HTERT RPE-1 (cell line): ENCODE measurements around the gene INS.
"Not testable (repeated sequence)": the region's sequence is repeated elsewhere in the genome, so short reads cannot be mapped to it uniquely, and the experiment has no call there.

Experiments used
- in situ Hi-C: fragments of 300-500 bp; cut with MboI; formaldehyde crosslinking; loops from 4 replicates; pipeline ENCODE4 v1.14.3; 2020; ENCODE audit warnings: low sequenced_read_pairs

Gene INS

DNA sequence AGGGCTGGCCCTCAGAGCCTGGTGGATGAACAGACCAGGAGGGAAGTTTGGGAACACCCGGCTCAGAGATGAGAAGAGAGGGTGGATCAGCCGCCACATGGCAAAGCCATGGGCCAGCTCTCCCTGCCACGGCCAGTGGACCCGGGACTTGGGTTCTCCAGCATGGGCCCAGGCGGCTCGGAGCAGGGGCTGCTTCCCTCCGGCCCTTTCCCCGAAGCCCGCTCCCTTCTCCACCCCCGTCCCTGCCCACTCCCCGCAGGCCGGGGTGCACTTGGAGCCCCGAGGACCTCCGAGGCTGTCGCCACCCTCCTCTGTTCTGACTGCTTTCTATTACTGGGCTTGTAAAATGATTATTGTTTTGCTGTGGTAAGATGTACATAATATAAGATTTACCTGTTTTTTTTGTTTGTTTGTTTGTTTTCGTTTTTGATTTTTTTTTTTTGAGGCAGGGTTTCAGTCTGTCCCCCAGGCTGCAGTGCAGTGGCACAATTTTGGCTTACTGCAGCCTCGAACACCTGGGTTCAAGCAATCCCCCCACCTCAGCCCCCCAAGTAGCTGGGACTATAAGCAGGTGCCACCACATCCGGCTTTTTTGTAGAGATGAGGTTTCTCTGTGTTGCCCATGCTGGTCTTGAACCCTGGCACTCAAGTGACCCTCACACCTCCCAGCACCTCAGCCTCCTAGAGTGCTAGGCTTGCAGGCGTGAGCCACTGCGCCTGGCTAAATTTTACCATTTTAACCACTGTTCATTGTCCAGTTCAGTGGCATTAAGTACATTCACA is 21.9 kb upstream of the INS start:
- in situ Hi-C loops, result no loop called here

DNA sequence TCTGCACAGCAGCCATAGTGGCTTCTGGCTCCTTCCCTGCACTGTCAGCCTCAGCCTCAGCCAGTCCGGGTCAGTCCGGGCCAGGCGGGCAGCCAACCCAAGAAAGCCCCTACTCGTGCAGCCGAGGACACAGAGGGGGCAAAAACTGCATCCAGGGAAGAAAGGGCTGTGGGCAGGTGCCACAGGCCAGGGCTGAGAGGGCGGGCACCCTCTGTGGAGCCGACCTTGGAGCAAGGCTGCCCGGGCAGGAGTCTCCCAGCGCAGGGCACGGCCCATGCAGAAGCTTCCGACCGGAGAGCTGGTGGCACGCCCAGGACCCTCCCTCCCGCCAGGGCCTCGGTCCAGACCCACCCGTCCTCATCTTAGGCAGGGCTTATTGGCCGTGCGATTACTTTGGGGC is 21.1 kb upstream of the INS start:
- in situ Hi-C loops, result no loop called here

DNA sequence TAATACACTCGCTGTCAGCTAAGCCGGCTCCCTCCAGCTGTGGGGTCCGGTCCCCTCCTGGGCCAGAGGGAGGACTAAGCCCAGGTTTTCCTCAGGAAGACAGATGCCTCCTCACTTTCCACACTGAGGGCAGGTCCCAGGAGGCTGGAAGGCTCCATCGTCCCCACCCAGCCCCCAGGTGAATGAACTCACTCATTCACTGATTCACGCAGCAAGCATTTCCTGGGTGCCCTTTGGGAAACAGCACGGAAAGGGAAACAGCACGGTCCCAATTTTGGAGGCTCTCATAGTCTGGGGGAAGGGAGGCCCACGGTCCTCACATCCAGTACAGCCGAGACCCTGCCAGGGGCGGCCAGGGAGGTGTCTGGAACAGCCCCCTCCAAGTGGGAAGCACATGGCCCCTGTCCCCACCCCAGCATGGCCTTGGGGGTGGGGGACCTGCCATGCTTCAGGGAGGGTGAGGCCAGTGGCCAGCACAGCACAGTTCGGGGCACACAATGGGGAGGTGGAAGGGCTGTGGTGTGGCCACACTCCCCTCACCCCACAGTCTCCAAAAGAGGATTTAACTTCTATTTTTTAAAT is 19.9 kb upstream of the INS start:
- in situ Hi-C loops, result no loop called here

DNA sequence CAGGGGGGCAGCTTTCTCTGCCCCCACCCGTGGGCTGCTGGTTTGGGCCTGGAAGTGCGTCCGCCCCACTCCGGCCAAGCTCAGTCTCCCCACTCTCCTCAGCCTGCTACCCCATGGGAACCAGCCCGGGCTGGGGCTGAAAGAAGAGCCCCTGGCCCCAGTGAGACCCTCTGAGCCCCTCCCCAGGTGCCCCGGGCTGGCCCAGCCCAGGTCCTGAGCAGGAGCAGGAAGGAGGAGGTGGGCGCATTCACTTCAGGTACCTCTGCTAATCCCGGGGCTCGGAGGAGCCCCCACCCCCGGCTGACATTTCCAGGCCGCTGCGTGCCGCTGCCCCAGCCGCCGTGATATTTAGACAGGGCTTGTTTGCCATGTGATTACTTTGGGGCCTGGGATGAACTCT is 19.3 kb upstream of the INS start:
- in situ Hi-C loops, result no loop called here

DNA sequence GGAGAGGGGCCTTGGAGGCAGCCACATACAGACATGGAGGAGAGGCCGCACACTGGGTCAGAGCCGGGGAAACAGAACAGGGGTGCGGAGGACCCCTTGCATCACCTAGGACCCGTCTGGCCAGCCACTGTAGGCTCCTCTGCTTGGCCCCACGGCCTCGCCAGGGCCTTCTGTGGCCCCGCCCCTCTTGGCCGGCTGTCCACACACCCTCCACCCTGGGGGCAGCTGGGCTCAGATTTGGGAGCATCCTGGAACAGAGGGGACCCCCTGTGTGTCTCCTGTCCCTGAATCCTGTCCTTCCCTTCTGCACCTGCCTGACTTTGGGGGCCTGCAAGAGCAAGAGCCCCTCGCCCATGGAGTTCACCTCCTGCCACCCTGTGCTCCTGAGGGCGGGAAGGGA is 18.5 kb upstream of the INS start:
- in situ Hi-C loops, result no loop called here

DNA sequence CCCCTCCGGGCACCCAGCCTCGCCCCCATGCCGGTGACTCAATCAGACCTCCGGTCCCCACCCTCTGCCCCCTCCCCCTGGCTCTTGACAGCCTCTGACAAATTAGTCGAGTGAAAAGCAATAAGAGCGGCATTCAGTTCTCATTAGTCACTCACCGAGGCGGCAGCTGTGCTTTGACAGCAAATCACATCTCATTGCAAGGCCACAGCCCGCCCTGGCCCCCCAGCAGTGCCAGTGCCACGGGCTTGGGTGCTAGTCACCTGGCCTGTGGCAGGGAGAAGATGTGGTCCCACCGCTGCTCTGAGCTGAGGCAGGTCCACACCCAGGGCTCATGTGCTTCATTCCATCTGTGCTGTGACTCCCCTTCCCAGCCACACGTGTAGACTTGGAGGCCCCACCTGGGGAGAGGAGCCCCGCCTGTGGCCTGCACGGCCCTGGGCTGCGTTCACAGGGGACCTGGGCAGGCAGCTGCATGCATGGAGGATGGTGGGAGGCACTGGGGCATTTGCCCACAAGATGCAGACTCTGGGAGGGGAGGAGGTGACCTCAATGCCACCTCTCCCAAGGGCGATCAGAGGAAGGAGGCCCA is 18.0 kb upstream of the INS start:
- in situ Hi-C loops, result no loop called here

DNA sequence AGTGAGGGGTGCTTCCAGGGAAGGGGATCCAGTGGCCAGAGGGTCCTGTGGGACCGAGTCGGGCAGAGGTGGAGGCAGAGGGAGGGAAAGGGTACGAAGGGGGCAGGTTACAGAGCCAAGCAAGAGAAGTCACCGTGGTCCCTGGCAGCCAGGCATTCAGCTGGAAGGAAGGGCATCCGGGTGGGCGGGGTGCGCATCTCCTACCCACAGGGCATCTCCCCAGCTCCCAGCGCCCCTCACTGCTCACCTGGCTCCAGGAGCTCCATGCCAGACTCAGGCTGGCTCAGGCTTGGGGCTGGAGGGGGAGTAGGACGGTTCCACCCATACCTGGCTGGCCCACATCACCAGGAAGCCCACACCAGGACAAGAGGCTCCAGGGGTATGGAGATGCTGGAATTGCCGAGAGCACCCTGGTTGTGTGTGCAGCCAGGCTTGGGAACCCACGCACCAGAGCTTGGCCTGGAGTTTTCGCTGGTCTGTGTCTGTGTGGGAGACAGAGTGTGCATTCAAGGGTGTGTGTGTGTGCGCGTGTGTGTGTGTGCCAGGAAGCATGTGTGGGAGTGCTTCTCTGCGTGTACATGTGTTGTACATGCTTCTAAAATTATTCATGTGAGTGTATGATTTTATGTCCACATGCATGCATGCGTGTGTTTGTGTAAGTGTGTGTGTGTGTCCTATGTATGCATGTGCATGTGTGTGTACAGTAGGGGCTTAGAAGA is 17.2 kb upstream of the INS start:
- in situ Hi-C loops, result not testable (repeated sequence)

DNA sequence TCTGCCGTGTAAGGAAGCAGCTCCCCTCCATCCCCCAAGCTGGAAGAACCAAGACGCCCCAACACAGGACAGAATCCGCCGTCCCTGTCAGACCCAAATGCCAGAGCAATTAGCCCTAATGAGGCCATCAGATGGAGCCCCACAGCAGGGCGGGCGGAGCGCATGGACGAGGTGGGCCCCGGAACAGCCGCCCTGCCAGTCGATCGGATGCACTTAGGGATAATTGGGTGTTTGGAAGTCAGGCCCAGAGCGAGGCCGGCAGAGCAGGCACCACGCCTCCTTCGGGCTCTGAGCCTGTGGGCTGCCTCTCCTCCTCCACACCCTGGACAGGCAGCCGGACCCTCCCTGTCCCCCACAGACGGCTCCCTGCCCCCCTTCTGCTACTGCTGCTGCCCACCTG is 16.1 kb upstream of the INS start:
- in situ Hi-C loops, result no loop called here

DNA sequence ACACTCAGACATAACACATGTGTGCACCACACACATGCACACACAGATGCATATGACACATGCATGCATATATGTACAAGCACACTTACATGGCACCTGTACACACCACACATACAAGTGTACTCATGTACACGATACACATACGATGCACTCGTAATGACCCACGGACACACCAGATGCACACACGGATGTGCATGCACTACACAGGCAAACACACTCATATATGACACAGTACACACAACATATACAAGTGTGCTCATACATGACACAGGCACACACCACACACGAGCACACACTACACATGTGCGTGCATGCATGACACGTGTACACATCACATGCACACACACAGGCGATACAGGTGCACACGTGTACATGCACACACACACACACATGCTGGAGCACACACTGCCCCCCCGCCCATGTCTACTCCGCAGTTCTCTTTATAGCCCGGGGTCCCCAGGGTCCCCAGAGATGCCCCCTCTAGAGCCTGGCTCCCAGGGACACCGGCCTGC is 15.4 kb upstream of the INS start:
- in situ Hi-C loops, result no loop called here

DNA sequence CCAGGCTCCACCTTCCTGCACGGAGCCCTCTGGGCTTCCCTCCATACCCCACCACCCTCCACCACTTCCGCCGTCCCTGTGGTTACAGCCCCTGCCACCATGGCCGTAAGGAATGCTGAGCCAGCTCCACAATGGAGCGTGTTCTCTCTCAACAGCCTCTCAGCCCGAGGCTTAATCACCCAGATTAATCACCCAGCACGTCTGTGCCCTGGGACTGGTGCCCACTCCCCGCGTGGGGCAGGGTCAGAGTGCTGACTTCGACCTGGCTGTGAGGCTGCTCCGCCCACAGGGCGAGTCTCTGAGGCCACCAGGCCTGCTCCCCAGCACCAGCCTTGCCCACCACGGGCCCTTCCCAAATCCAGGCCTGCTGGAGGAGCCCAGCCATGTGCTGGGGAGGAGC is 14.7 kb upstream of the INS start:
- in situ Hi-C loops, result no loop called here

DNA sequence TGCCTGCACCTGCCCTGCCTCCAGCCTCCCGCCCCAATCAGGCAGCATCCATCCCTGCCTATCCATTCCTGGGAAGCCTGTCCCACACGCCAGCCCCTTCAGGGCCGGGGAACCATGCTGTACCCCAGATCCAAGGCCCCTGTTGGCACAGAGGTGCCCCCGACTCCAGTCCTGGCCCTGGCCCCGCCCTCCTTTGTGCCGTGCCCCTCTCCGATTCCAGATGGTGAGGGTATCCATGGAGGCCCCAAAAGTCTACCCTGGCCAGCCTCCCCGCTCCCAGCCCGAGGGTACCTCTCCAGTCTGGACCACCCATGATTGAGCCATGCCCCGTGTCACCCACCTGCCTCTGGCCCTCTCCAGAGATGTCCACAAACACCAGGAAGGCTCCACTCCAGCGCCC is 13.4 kb upstream of the INS start:
- in situ Hi-C loops, result no loop called here

DNA sequence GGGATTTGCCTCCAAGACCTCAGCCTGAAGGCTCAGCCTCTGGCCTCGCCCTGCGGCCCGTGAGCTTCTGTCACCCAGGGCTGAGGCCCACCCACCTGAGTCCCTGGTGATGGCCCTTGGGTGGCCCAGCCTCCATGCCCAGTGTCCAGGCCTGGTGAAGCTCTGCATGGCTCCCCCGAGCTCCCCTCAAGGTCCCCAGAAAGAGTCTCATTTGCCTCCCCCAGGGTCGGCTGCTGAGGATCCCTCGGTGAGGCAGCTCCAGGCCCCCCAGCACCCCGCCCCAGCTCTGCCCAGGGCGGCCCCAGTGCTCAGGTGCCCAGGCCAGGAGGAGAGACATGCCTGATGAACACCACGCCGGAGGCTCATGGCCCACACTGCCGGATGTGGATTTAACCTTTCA is 12.8 kb upstream of the INS start:
- in situ Hi-C loops, result no loop called here

DNA sequence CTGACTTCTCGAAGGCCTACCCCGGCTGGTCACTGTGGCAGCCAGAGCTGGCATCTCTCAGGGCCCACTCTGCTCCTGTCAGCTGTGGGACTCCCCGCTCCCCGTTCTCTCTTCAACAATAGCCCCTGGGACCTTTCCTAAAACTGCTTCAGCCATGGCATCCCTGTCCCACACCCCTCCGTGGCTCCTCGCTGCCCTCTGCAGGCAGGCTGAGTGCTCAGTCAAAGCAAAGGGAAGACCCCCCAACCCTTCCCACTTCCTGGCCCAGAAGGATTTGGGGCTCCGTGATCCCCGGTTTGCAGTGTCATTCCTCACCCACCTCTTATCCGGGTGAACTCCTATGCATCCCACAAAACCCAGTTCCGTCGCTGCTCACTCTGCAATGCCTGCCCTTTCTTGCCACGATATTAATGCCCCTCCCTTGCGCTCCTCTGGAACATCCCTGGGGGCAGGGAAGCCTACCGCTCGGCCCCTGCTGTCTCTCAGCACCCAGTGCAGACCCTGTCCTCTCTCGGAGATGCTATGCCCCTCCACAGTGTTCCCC is 12.2 kb upstream of the INS start:
- in situ Hi-C loops, result no loop called here

DNA sequence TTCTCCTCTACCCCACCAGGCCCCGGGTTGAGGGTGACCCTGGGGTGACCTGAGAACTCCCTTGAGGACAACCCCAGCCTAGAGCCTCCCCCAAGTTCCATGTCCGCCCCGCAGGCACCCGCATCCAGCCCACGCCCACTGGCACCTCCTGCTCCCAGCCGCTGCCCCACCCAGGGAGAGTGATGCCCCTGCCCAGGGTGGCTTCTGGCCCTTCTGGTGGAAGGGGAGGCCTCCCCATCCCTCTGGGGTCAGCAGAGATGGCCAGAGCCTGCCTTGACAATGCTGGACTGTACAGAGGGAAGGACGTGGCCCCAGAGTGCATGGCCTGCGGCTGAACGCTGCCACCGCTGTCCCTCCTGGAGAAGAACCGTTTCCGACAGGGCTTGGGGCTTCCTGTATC is 11.7 kb upstream of the INS start:
- in situ Hi-C loops, result no loop called here

DNA sequence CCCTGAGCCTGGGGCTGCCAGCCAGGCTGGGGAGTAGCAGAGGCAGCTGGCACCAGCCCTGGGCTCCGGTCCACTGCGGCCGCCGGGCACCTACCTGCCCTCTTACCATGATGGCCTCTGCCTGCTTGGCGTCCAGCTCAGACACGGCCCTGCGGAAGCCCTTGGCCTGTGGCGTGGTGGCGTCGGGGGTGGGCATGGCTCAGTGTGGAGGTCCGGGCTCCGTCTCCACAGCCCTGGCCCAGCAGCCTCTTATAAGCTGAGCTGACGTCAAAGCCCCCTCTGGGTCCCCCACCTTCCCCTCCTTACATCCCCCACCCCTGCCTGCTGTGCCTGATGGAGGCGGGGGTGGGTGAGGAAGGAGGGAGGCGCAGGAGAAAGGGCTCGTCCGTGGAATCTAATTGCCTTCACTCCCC is 10.6 kb upstream of the INS start, which contains the start of gene TH:
TH (minus strand) TSS at position 225 of the 413 bp plus-strand sequence; CDS start at position 196, 29 bp downstream.
- in situ Hi-C loops, result no loop called here

DNA sequence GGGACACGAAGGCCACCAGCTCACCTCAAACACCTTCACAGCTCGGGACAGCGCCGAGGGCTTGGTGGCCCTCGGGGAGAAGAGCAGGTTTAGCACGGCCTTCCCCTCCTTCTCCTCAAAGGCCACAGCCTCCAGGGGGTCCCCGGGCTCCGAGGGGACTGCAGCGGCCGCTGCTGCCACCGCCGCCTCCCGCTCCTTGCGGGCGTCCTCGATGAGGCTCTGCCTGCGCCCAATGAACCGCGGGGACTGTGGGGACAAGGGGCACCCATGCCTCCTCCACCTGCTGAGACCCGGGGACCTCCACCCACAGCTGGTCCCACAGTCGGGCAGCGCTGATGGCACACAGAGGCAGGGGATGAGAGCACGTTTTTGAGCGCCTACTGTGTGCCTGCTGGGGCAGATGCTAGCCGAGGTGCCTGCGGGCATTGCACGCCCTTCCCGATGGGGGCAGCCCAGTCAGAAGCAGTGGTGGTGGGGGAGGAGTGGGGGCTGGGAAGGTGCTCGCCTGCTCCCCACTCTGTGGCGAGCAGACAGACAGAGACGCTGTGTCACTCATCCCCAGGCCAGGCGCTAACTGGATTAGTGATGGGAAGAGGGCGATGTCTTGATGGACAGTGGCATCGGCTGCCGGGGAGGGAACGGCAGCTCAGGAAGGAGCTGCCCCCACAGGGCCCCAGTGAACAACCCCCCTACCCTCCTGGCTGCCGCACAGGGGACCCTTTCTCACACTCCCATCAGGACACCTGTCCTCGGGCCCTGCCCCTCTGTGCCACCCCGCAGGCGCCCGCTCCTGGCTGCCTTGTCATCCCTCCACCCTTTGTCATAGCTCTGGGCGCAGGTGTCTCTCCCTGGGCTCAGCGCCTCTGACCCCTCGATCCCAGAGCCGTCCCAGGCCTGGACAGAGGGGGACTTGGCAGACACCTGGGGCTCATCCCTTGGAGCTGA is 8.9 kb upstream of the INS start:
- in situ Hi-C loops, result no loop called here

DNA sequence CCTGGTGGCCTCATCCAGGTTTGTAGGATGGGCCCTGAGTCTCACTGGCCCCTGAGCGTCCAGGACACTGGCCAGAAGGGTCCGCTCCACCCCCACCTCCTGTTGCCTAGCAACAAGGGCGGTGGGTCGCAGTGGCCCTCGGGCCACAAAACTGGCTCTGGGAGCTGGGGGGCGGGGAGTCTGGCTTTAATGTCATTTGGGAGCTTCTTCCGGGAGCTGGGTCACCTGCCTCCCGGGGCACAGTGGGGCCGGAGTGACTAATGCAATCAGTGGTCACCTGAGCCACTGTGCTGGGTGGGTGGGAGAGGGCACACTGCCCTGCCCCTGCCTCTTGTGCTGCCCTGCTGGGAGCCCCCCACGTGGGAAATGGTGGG is 8.0 kb upstream of the INS start:
- in situ Hi-C loops, result no loop called here

DNA sequence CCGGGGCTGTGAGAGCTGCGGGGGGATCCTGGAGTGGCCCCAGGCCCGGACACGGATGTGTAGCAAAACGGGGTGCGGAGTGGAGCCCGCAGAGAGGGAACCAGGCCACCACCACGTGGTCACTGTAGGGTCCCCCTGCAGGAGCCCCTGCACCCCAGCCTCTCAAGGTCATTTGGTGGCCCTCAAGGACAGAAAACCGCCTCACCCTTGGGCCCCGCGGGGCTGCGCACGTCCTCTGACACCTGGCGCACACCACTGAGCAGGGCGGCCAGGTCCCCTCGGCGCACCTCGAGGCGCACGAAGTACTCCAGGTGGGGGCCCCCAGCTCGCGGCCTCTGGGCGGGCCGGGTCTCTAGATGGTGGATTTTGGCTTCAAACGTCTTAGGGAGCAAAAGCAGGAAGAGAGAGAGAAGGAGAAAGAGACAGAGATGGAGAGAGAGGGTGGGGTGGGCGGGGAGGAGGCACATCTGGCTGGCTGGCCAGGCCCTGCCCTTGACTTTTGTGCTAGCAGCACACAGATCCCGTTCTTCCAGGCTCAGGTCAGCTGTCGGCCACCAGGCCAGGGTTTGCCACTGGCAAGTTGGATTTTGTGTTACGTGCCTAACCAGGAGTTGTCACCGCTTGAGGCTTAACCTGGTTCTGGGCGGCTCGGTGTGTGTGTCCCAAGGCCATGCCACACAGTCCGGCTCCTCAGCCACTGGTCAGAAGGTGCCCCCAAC is 7.4 kb upstream of the INS start:
- in situ Hi-C loops, result no loop called here
